ENCODE results near the gene NME1. TPM values are rescaled to one million over a fixed set of nuclear protein-coding genes. Genes with fewer than 3 reads are reported as not detected.
"Not testable (repeated sequence)": the region's sequence is repeated elsewhere in the genome, so short reads cannot be mapped to it uniquely, and the experiment has no call there.

NME1 gene
- 70.6 TPM for total RNA-seq

DNA sequence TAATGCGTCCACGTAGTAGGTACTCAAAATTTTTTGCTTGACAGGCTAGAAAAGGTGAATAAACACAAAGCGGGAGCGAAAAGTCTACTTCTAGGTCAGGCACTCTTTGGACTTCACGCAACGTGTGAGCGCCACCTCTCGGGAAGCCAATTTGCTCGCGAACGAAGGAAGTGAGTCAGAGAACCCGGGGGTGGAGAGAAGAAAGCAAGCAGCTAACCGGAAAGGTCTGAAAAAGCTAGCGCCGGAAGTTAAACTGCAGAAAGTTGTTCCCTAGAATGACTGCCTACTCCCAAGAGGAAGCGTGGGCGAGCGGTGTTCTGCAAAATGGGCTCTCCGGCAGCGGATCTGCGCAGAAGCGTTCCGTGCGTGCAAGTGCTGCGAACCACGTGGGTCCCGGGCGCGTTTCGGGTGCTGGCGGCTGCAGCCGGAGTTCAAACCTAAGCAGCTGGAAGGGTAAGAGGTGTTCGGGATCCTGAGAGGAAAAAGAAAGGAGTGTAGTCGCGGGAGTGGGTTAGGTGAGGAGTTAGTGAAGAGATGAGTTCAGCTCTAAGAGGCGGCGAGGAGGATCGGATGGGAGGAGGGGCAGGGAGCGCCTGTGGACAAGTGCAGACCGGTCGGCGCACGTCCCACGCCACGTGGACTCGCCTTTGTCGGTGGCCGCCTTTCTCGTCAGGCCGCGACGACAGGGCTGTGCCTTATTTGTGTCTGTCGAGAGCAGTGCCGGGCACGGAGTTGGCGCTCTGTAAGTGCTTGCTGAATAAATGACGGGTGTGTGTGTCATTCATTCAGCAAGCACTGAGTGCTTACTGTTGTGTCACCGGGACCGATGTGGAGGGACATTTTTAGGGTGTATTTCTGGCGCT is at the start of gene NME1:
Gene NME1, plus strand, starts transcription at position 350 of the 863 bp plus-strand sequence. CDS start 2,096 bp downstream, outside the sequence.
- no peaks in the 10 kb centered on the region for H3K36me3 ChIP-seq
- DNase-seq (ENCODE audit: low spot score in 2 of 2), result peak; percentile 91 to 98
- TF ChIP-seq, protein P1, sequence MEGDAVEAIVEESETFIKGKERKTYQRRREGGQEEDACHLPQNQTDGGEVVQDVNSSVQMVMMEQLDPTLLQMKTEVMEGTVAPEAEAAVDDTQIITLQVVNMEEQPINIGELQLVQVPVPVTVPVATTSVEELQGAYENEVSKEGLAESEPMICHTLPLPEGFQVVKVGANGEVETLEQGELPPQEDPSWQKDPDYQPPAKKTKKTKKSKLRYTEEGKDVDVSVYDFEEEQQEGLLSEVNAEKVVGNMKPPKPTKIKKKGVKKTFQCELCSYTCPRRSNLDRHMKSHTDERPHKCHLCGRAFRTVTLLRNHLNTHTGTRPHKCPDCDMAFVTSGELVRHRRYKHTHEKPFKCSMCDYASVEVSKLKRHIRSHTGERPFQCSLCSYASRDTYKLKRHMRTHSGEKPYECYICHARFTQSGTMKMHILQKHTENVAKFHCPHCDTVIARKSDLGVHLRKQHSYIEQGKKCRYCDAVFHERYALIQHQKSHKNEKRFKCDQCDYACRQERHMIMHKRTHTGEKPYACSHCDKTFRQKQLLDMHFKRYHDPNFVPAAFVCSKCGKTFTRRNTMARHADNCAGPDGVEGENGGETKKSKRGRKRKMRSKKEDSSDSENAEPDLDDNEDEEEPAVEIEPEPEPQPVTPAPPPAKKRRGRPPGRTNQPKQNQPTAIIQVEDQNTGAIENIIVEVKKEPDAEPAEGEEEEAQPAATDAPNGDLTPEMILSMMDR (IDR thresholded peaks at IDR 0.05), result peak; percentile 75 to 83 (median 80)
- H3K9me3 ChIP-seq, result no peaks in the 10 kb centered on the region
- H3K27ac ChIP-seq, result peak within 1 kb of the TSS; percentile 82 to 86
- intact Hi-C loops (cut with DNase I), result loop anchor here (1.0 to 10.0 kb wide), 6 partner anchors 13 to 369 kb away; partner anchors contain the start of genes NME2 and TOB1
- no peaks in the 10 kb centered on the region for H3K27me3 ChIP-seq
- H3K4me3 ChIP-seq, result peak within 1 kb of the TSS; percentile 73 to 92
- H3K4me1 ChIP-seq, result peaks cover 0 to 13% of the 10 kb centered on the region in 2 donors

DNA sequence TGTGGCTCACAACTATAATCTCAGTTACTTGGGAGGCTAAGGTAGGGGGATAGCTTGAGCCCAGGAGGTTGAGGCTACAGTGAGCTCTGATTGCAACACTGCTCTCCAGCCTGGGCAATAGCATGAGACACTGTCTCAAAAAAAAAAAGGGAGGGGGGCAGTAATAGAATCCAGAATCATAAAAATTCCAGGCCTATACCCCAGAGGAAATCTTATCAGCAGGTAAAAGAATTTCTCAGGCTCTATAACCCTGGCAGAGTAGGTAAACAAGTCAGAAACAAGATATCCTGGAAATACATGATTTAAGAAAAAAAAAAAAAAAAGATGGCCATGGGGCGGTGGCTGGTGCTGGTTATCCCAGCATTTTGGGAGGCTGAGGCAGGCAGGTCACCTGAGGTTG is 45.6 kb upstream of the NME1 start:
- Histone ChIP-seq H3K9me3 (no peaks in the 10 kb centered on the region), H3K4me1 (peaks cover 0 to 19% of the 10 kb centered on the region in 2 donors), H3K36me3 (no peaks in the 10 kb centered on the region), H3K27me3 (no peaks in the 10 kb centered on the region), H3K4me3 (no peak overlapping the region), H3K27ac (no peak overlapping the region)
- no peak for DNase-seq (ENCODE audit: low spot score in 2 of 2)
- TF ChIP-seq, protein P1 (IDR thresholded peaks at IDR 0.05), result no peak
- intact Hi-C loops (cut with DNase I), result no loop called here

DNA sequence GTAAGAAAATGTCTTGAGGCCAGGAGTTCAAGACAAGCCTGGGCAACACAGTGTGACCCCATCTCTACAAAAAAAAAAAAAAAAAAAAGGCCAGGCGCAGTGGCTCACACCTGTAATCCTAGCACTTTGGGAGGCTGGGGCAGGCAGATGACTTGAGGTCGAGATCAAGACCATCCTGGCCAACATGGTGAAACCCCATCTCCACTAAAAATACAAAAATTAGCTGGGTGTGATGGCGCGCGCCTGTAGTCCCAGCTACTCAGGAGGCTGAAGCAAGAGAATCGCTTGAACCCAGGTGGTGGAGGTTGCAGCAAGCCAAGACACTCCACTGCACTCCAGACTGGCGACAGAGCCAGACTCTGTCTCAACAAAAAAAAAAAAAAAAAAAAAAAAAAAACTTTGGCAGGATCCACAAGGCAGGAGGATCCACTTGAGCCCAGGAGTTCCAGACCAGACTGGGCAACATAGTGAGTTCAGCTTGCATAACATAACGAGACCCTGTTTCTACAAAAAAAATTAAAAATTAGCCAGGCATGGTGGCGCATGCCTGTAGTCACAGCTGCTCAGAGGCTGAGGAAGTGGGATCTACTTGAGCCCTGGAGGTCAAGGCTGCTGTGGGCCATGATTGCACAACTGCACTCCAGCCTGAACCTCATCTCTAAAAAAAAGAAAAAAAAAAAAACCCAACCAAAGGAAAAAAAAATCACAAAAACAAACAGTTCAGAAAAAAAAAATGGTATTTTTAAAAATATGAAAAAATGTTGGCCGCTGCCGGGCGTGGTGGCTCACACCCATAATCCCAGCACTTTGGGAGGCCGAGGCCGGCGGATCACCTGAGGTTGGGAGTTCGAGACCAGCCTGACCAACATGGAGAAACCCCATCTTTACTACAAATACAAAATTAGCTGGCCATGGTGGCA is 40.8 kb upstream of the NME1 start:
- peak overlapping the region in 1 of 2 donors; percentile 11 for H3K27ac ChIP-seq
- intact Hi-C loops (cut with DNase I), result loop anchor here (10.0 kb wide), 1 partner anchor 58 kb away; no protein-coding TSS in a partner anchor
- peak in 1 of 2 donors; percentile 72 for DNase-seq (ENCODE audit: low spot score in 2 of 2)
- not testable (repeated sequence) for H3K4me3 ChIP-seq, H3K4me1 ChIP-seq, H3K36me3 ChIP-seq, H3K27me3 ChIP-seq, H3K9me3 ChIP-seq

DNA sequence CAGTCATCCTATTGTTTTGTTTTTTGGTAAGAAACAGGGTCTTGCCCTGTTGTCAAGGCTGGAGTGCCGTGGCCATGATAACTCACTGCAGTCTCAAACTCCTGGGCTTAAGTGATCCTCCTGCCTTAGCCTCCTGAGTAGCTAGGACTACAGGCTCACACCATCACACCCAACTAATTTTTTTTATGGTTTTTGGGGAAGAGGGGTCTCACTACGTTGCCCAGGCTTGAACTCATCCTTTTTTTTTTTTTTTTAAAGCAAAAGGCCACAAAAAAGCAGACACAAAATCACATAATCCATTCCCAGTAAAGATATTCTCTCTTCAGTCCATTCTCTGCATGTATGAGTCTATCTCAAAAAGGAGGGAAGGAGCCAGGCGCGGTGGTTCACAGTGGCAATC is 38.2 kb upstream of the NME1 start:
- intact Hi-C loops (cut with DNase I), result loop anchor here (10.0 kb wide), 1 partner anchor 60 kb away; no protein-coding TSS in a partner anchor
- TF ChIP-seq, protein P1 (IDR thresholded peaks at IDR 0.05), result no peak
- Histone ChIP-seq H3K4me3 (no peak overlapping the region), H3K9me3 (no peaks in the 10 kb centered on the region), H3K4me1 (peaks cover 3 to 19% of the 10 kb centered on the region in 2 donors), H3K36me3 (no peaks in the 10 kb centered on the region), H3K27me3 (no peaks in the 10 kb centered on the region), H3K27ac (no peak overlapping the region)
- DNase-seq (ENCODE audit: low spot score in 2 of 2), result no peak

DNA sequence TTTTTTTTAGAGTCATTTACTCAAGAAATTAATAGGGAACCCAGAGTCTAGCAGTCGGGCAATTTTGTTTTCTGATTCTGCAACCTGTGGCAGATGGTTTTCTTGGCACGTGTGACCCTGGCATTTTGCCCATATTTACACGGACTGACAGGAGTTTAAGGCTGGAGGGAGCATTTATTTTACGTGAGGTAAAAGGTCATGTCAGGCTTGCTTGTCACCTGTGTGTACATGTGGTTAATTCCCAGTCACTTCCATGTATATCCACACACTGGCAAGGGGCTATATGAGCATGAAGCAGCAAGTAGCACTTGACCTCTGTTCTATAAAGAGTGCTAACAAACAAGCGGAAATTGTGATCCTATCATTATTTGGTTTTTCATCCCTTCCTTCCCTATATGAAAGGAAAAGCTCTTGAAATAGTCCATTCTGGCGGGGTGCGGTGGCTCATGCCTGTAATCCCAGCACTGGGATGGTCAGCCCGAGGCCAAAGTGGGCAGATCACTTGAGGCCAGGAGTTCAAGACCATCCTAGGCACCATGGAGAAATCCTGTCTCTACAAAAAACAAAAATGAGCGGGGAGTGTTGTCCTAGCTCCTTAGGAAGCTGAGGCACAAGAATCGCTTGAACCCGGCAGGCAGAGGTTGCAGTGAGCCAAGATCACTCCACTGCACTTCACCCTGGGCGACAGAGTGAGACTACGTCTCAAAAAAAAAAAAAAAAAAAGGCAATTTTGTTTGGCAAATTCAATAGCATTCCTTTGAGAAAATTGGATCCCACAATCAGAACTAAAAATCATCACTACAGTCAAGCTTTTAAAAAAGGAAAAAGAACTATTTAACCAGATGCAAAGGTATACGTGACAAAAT is 34.8 kb upstream of the NME1 start:
- peak overlapping the region; percentile 23 to 99 for H3K4me3 ChIP-seq

More for the DNA sequence above, 34.8 kb upstream of the NME1 start:
- Histone ChIP-seq H3K36me3 (no peaks in the 10 kb centered on the region), H3K9me3 (no peaks in the 10 kb centered on the region), H3K27me3 (no peaks in the 10 kb centered on the region), H3K4me1 (peaks cover 3 to 20% of the 10 kb centered on the region in 2 donors), H3K27ac (peak overlapping the region; percentile 7 to 17)
- TF ChIP-seq, protein P1 (IDR thresholded peaks at IDR 0.05), result no peak
- intact Hi-C loops (cut with DNase I), result loop anchor here (10.0 kb wide), 1 partner anchor 64 kb away; no protein-coding TSS in a partner anchor
- no peak for DNase-seq (ENCODE audit: low spot score in 2 of 2)

All from ascending aorta (tissue), 2 donors.